Endodermal cell (in vitro differentiated cells): ENCODE results near the gene EED. TPM values are rescaled to one million over a fixed set of nuclear protein-coding genes. Genes with fewer than 3 reads are reported as not detected.

Experiments used
- DNase-seq: peaks from one replicate; pipeline ENCODE4 v3.0.0-alpha.2; 2017
- H3K27ac ChIP-seq: 2 replicates; pipeline ENCODE4 v1.5.1; 2013; ENCODE audit warnings: mild to moderate bottlenecking, low read depth, low read length, moderate library complexity
- H3K27me3 ChIP-seq: 2 replicates; pipeline ENCODE4 v1.6.1; 2013; ENCODE audit warnings: mild to moderate bottlenecking, low read length, moderate library complexity; ENCODE audit not compliant: insufficient read depth, control insufficient read depth, poor library complexity, severe bottlenecking
- H3K36me3 ChIP-seq: 2 replicates; pipeline ENCODE4 v1.7.0; 2013; ENCODE audit warnings: mild to moderate bottlenecking, low read length, moderate library complexity; ENCODE audit not compliant: control insufficient read depth, insufficient read depth
- H3K4me1 ChIP-seq: one replicate; pipeline ENCODE4 v1.7.0; 2013; ENCODE audit warnings: low read length; ENCODE audit not compliant: control insufficient read depth, insufficient read depth
- H3K4me3 ChIP-seq: 2 replicates; pipeline ENCODE4 v1.5.1; 2013; ENCODE audit warnings: mild to moderate bottlenecking, low read length, moderate library complexity
- H3K9ac ChIP-seq: 2 replicates; pipeline ENCODE4 v1.6.1; 2013; ENCODE audit warnings: mild to moderate bottlenecking, low read length, moderate library complexity; ENCODE audit not compliant: poor library complexity, severe bottlenecking; ENCODE audit errors: extremely low read depth
- H3K9me3 ChIP-seq: 2 replicates; pipeline ENCODE4 v1.6.1; 2013; ENCODE audit warnings: mild to moderate bottlenecking, low read length, moderate library complexity; ENCODE audit not compliant: control insufficient read depth
- H3K27ac Mint-ChIP-seq: 2 replicates; pipeline ENCODE4 v1.8.0; 2020; ENCODE audit warnings: mixed read lengths
- H3K27me3 Mint-ChIP-seq: 2 replicates; pipeline ENCODE4 v1.8.0; 2021; ENCODE audit warnings: mild to moderate bottlenecking, mixed read lengths; ENCODE audit not compliant: insufficient read depth
- H3K36me3 Mint-ChIP-seq: 2 replicates; pipeline ENCODE4 v1.8.0; 2020; ENCODE audit warnings: low read depth, mixed read lengths
- H3K4me1 Mint-ChIP-seq: 2 replicates; pipeline ENCODE4 v1.8.0; 2020; ENCODE audit warnings: mixed read lengths
- H3K4me3 Mint-ChIP-seq: 2 replicates; pipeline ENCODE4 v1.8.0; 2020; ENCODE audit warnings: mild to moderate bottlenecking, moderate library complexity, mixed read lengths
- H3K9me3 Mint-ChIP-seq: 2 replicates; pipeline ENCODE4 v1.8.0; 2020; ENCODE audit warnings: mild to moderate bottlenecking, mixed read lengths
- WGBS, 2 experiments: methylation state at CpG; one replicate each; pipeline versions ENCODE4 v1.1.5 to v1.1.7; 2013; ENCODE audit warnings: missing lambda C conversion rate in 2 of 2, mixed read lengths in 1 of 2; ENCODE audit not compliant: insufficient coverage in 1 of 2, insufficient read length in 1 of 2; 5-methylcytosine and 5-hydroxymethylcytosine counted together
- total RNA-seq, 2 donors: library from RNA; stranded (reverse); fragmentation: NEBNext Ultra II Directional in 1 of 2; extraction: Animal tissue kit (Norgen Biotek cat#: 25700) in 1 of 2; gene quantifications; 2 replicates in 1 of 2; 3 replicates in 1 of 2; pipeline ENCODE4 v1.2.1, GENCODE V29; 2021
- TF ChIP-seq, protein P1 (sequence below): fragments of 200-600 bp; sonication (generic); conservative IDR thresholded peaks from 2 replicates; pipeline ENCODE4 v1.5.0; 2021; ENCODE audit warnings: antibody characterized with exemption, mild to moderate bottlenecking

The EED gene
- total RNA-seq, 2 donors from 2014 or later: 29.2 to 39.2 TPM

DNA sequence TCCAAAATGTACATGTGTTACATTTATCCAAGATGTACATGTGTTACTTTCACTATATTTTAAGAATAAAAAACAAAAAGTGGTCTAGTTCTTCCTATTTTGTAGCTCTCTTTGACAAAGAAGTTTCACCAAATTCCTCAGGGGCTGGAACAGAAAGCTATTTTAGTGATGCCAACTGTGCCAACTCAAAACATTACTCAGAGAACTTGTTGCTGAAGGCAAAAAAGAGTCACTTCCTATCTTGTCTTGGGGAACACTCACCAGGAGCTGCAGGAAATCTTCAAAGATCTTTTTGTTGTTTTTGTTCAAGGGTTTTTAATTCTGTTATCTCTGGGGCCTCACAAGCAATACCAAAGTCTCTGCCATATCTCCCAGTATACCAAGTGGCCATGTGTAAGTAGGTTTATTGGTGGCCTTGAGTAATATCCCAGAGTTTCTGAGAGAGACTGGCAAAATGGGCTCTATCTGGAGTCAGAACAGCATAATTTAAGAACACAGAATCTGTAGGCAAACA lies 13.6 kb upstream of the EED start:
- H3K36me3 Mint-ChIP-seq: no peaks in the 10 kb centered on the region
- no peak overlapping the region for H3K4me3 Mint-ChIP-seq
- no peaks in the 10 kb centered on the region for H3K27me3 ChIP-seq
- H3K27ac ChIP-seq: no peak overlapping the region
- peaks cover 6% of the 10 kb centered on the region for H3K4me1 Mint-ChIP-seq
- TF ChIP-seq, protein P1, sequence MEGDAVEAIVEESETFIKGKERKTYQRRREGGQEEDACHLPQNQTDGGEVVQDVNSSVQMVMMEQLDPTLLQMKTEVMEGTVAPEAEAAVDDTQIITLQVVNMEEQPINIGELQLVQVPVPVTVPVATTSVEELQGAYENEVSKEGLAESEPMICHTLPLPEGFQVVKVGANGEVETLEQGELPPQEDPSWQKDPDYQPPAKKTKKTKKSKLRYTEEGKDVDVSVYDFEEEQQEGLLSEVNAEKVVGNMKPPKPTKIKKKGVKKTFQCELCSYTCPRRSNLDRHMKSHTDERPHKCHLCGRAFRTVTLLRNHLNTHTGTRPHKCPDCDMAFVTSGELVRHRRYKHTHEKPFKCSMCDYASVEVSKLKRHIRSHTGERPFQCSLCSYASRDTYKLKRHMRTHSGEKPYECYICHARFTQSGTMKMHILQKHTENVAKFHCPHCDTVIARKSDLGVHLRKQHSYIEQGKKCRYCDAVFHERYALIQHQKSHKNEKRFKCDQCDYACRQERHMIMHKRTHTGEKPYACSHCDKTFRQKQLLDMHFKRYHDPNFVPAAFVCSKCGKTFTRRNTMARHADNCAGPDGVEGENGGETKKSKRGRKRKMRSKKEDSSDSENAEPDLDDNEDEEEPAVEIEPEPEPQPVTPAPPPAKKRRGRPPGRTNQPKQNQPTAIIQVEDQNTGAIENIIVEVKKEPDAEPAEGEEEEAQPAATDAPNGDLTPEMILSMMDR: no peak
- H3K9me3 Mint-ChIP-seq: no peaks in the 10 kb centered on the region
- no peaks in the 10 kb centered on the region for H3K27me3 Mint-ChIP-seq
- no peak overlapping the region for H3K27ac Mint-ChIP-seq
- H3K4me1 ChIP-seq: no peaks in the 10 kb centered on the region
- H3K9me3 ChIP-seq: no peaks in the 10 kb centered on the region
- no peak overlapping the region for H3K9ac ChIP-seq
- H3K4me3 ChIP-seq: no peak overlapping the region
- DNase-seq: no peak
- no peaks in the 10 kb centered on the region for H3K36me3 ChIP-seq

DNA sequence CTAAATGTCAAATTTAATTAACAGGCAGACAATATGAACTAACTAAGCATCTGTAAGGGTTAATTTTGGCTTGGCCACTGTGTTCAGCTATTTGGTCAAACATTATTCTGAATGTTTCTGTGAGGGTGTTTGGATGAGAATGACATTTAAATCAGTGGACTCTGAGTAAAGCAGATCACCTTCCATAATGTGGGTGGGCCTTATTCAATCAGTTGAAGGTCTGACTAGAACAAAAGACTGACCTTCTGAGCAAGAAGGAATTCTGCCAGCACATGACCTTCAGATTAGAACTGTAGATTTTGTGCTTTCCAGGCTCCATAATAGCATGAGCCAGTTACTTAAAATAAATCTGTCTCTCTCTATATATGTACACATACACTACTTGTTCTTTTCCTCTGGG lies 12.0 kb upstream of the EED start:
- H3K27me3 Mint-ChIP-seq: no peaks in the 10 kb centered on the region
- H3K27ac Mint-ChIP-seq: no peak overlapping the region
- Histone ChIP-seq H3K36me3 (no peaks in the 10 kb centered on the region), H3K27ac (no peak overlapping the region), H3K4me3 (no peak overlapping the region), H3K27me3 (no peaks in the 10 kb centered on the region), H3K9me3 (no peaks in the 10 kb centered on the region), H3K9ac (no peak overlapping the region), H3K4me1 (no peaks in the 10 kb centered on the region)
- no peaks in the 10 kb centered on the region for H3K36me3 Mint-ChIP-seq
- peaks cover 6% of the 10 kb centered on the region for H3K4me1 Mint-ChIP-seq
- H3K9me3 Mint-ChIP-seq: no peaks in the 10 kb centered on the region
- TF ChIP-seq, protein P1: no peak
- no peak for DNase-seq
- no peak overlapping the region for H3K4me3 Mint-ChIP-seq

DNA sequence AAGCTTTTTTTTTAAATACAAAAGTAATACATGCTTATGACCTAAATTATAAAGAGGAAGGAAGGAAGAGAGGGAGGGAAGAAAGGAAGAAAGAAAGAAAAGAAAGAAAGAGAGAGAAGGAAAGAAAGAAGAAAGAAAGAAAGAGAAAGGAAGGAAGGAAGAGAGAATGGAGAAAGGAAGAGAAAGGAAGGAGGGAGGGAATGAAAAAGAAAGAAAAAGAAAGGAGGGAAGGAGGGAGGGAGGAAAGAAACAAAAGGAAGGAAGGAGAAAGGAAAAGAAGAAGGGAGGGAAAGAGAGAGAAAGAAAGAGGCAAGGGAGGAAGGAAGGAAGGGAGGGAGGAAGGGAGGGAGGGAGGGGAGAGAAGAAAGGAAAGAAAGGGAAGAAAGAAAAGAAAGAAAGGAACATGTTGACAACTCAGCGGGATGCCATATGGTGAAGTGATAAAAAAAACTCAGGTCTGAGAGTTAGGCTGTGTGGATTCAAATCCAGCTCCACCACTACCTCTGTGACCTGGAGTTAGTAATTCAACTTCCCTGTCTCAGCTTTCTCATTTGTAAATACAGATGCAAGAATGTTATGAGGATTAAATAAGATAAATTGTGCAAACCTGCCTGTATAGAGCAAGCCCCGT lies 9.6 kb upstream of the EED start:
- no peaks in the 10 kb centered on the region for H3K4me1 ChIP-seq
- H3K27ac Mint-ChIP-seq: no peak overlapping the region
- no peak overlapping the region for H3K27ac ChIP-seq
- H3K27me3 ChIP-seq: no peaks in the 10 kb centered on the region
- WGBS, 2 experiments: 55% methylated on average over 2 of the region's 2 CpGs; no CpG with 5 or more reads in 1 of the 2 experiments
- H3K4me3 Mint-ChIP-seq: no peak overlapping the region
- TF ChIP-seq, protein P1: no peak
- no peak overlapping the region for H3K9ac ChIP-seq
- no peaks in the 10 kb centered on the region for H3K36me3 Mint-ChIP-seq
- H3K4me1 Mint-ChIP-seq: peaks cover 6% of the 10 kb centered on the region
- H3K9me3 Mint-ChIP-seq: no peaks in the 10 kb centered on the region
- no peak for DNase-seq
- H3K4me3 ChIP-seq: no peak overlapping the region
- H3K36me3 ChIP-seq: no peaks in the 10 kb centered on the region
- H3K9me3 ChIP-seq: no peaks in the 10 kb centered on the region
- no peaks in the 10 kb centered on the region for H3K27me3 Mint-ChIP-seq
